ENCODE measurements around the gene CRY2. TPM values are rescaled to one million over a fixed set of nuclear protein-coding genes. Genes with fewer than 3 reads are reported as not detected.

Gene CRY2
- total and polyA plus RNA-seq, 10 of the 15 experiments (the other 5 are each of a cell fraction or from before 2014, with no cell fraction given) = 1.2 to 14.7 (median 8.1) TPM

- TF ChIP-seq HDGF (IDR thresholded peaks at IDR 0.05) (peak; percentile 74; the same call in 1 of the 2 replicates), STAT1 (conservative IDR thresholded peaks at IDR 0.05) (no peak; the same call in 1 of the 2 replicates), ZNF274 (IDR thresholded peaks at IDR 0.05; ENCODE audit: insufficient read depth, insufficient read length) (no peak), ZBTB11 (CRISPR knock-in tag; IDR thresholded peaks at IDR 0.05) (0 out of 2 replicates have a peak, but pooled peaks have one; percentile 30), CBX3 (IDR thresholded peaks at IDR 0.05; ENCODE audit: borderline replicate concordance, low read depth) (no peak), ZBTB40 (IDR thresholded peaks at IDR 0.05; ENCODE audit: borderline replicate concordance) (peak; percentile 95), PAX5 (IDR thresholded peaks at IDR 0.05; ENCODE audit: borderline replicate concordance, low read depth, low read length) (no peak), SPI1 (IDR thresholded peaks at IDR 0.05; ENCODE audit: borderline replicate concordance, insufficient read depth, low read depth, low read length) (0 out of 2 replicates have a peak, but pooled peaks have one; percentile 18), TCF3 (IDR thresholded peaks at IDR 0.05; ENCODE audit: borderline replicate concordance, insufficient read depth, low read depth, low read length) (no peak), YY1 (IDR thresholded peaks at IDR 0.05; ENCODE audit: low read depth, low read length) (peak; percentile 84), LARP7 (IDR thresholded peaks at IDR 0.05) (peak; percentile 83; the same call in 1 of the 2 replicates), RUNX3 (IDR thresholded peaks at IDR 0.05; ENCODE audit: low read length) (no peak), ZBED1 (IDR thresholded peaks at IDR 0.05; ENCODE audit: borderline replicate concordance) (no peak), KLF5 (IDR thresholded peaks at IDR 0.05; ENCODE audit: partially characterized antibody) (peak; percentile 33), ZNF622 (IDR thresholded peaks at IDR 0.05) (no peak), NFIC (IDR thresholded peaks at IDR 0.05; ENCODE audit: low read depth, low read length) (no peak)
- TF ChIP-seq, protein P1, sequence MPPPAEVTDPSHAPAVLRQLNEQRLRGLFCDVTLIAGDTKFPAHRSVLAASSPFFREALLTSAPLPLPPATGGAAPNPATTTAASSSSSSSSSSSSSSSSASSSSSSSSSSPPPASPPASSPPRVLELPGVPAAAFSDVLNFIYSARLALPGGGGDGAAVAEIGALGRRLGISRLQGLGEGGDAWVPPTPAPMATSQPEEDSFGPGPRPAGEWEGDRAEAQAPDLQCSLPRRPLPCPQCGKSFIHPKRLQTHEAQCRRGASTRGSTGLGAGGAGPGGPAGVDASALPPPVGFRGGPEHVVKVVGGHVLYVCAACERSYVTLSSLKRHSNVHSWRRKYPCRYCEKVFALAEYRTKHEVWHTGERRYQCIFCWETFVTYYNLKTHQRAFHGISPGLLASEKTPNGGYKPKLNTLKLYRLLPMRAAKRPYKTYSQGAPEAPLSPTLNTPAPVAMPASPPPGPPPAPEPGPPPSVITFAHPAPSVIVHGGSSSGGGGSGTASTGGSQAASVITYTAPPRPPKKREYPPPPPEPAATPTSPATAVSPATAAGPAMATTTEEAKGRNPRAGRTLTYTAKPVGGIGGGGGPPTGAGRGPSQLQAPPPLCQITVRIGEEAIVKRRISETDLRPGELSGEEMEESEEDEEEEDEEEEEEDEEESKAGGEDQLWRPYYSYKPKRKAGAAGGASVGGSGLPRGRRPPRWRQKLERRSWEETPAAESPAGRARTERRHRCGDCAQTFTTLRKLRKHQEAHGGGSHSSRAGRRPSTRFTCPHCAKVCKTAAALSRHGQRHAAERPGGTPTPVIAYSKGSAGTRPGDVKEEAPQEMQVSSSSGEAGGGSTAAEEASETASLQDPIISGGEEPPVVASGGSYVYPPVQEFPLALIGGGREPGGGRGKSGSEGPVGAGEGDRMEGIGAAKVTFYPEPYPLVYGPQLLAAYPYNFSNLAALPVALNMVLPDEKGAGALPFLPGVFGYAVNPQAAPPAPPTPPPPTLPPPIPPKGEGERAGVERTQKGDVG (CRISPR knock-in tag; IDR thresholded peaks at IDR 0.05) = no peak
- TF ChIP-seq, protein P2, sequence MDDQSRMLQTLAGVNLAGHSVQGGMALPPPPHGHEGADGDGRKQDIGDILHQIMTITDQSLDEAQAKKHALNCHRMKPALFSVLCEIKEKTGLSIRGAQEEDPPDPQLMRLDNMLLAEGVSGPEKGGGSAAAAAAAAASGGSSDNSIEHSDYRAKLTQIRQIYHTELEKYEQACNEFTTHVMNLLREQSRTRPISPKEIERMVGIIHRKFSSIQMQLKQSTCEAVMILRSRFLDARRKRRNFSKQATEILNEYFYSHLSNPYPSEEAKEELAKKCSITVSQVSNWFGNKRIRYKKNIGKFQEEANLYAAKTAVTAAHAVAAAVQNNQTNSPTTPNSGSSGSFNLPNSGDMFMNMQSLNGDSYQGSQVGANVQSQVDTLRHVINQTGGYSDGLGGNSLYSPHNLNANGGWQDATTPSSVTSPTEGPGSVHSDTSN (IDR thresholded peaks at IDR 0.05; ENCODE audit: insufficient replicate concordance, low read depth, low read length) = no peak
Measured at GRCh38 chr11:45917623-45918330, 70.5 kb downstream of the CRY2 start, which contains the start of gene PEX16 (continued).

All from GM12878 (cell line).